GM10266 (cell line): ENCODE data around the gene BTBD3.
A peak's percentile ranks its signal among the peaks of the same experiment; 100 is the strongest.

Experiments used
- DNase-seq: peaks from one replicate; pipeline ENCODE4 v3.0.0; 2012; ENCODE audit errors: extremely low spot score
- CTCF ChIP-seq: IDR thresholded peaks from 2 replicates; pipeline ENCODE4 v1.5.1; 2012; ENCODE audit warnings: mild to moderate bottlenecking, low read depth; ENCODE audit not compliant: control insufficient read depth, insufficient read depth; ENCODE audit errors: missing control alignments

The BTBD3 gene

GRCh38 chr20:11888648-11889047 lies 29.0 kb upstream of the BTBD3 start:
- DNase-seq = no peak
- no peak for TF ChIP-seq CTCF

DNA sequence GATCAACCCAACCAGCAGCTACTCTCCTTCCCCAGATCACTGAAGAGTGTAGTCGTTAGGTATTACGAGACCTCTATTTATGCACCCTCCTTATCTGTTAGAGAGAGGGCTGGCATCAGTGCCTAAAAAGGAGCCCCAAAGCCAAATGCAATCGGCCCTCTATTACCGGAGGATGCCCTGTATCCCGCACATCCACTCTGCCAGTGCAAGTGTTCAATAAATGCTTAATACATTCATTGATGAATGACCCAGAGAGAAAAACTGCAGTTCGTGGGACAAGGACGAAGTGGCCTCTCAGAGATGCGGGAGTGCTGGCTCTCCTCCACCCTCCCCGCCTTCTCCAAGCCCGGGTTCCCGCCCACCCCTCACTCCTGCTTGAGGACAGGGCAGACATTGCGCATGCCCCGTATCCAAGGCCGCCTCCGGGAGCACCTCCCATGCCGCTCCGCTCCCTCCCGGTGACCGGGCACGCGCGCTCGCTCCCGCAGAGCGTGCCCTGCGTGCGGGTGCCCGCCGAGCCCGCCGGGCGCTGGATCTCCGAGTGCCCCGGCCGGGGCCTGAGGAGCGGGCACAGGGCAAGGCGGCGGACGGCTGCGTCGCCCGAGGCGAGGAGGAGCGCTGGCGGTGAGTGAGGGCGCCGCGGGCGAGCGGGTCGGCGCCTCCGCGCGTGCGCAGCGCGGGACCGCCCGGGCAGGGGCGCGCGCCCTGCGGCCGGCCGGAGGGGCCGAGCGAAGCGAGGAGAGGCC lies 27.2 kb upstream of the BTBD3 start:
- no peak for TF ChIP-seq CTCF
- peak; percentile 79 for DNase-seq

DNA sequence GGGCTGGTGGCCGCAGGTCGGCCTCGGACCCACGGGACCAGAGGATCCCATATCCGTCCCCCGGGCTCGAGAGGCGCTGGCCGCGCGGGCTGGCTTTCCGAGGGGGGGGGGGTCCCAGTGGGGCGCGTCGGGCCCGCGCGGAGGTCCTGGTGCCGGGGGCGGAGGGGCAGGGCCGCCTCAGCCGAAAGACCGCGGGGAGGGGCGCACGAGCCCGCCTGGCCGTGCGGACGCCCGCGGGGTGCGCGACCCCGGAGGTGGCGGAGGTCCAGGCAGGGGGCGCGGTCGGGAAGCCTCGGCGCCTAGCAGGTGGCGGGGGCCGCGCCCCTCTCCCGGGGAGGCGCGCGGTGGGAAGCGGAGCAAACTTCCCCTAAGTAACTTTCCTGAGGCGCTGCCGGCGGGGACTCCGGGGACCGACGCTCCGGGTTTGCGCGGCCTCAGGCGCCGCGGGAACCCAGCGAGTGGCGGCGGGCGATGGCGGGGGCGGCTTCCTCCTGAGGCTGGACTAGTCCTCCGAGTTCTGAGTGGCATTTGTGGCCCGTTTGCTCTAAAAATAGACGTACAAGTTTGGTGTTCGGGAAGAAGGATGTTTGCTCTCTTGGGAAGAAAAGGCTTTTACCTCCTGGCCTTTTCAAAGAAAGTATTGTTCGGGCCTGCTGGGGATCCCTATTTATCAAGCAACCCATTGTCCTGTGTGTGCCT lies 26.5 kb upstream of the BTBD3 start:
- DNase-seq = peak; percentile 51
- TF ChIP-seq CTCF = no peak

DNA sequence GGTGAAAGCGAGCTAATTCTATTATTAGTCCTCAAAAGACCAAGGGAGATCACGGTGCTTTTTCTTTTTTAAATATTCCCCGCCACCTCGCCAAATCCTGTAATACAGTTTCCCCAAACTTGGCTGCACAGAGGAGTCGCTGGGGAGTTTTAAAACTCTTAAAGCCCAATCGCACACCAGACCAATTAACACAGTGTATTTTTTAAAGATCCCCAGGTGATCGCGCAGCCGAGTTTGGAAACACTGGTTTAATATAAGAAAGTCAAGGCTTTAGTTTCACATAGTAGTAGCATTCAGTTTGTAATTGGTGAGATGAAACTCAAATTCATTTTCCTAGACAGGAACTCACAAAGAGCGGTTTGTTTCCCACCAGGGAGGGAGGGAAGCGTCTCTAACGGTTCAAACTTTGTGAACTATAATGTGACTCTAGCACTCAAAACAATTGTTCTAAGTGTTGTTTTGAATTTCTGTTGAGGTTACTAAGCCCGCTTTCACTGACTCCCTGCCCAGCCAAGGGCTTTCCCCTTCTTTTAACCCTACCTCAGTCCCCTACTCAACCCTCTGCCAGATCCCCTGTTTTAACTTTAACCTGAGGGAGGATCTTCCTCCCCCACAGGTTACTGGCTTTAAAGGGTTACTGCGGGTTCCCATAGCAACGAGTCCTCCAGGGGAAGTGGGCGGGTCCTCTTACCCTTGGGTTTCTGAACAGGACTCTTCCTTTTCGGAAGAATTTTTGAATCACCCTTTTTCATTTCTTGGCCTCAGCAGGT lies 25.7 kb upstream of the BTBD3 start:
- DNase-seq = peak; percentile 68
- no peak for TF ChIP-seq CTCF

DNA sequence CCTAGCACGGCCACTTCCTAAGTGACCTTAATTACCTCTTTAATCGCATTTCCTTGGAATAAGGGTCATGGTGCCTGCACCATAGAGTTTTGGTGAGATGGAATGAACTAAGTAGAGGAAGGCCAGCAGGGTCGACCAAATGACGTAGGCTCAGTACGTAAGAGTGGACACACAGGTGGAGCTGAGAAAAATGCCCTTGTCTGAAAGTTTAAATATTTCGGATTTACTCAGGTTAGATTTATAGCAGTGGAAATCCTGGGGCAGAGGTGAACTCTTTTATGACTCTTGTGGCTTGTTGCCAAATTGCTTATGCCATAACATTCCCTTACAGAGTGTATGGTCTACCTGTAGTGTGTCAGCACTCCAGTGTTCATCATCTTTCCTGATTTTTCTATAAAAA lies 23.6 kb upstream of the BTBD3 start:
- DNase-seq = no peak
- TF ChIP-seq CTCF = no peak

DNA sequence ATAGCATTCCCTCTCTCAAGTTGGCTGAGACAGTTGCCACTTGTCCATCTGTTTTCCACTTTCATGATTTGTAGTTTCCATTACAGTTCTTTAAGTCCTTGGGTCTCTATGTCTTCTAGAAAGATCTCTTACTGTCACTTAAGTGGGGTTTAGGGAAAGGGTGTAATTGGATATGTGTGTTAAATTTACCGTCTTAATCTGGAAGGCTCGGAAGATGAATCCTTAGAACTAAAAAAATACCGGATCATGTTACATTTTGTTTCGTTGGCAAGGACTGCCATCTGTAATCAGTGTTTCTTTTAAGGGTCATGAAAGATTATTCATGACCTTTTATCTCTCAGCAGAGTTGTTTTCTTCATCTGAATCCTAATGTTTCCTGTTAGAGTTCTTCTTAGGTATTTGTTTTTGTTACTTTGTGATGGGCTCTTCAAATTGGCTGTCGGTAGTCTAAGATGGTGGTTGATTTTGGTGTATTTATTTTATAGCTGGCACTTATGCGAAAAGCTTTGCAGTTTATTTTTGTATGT lies 21.8 kb upstream of the BTBD3 start:
- DNase-seq = no peak
- no peak for TF ChIP-seq CTCF
